Peyer's patch (tissue), 4 donors: ENCODE results near the gene IL1RAPL1.

ENCODE experiments used
- POLR2A ChIP-seq, 2 donors: fragments of 450-650 bp; IDR thresholded peaks; one replicate each; pipeline ENCODE4 v1.5.1; 2017; ENCODE audit warnings: antibody characterized with exemption in 2 of 2, mild to moderate bottlenecking in 2 of 2, moderate library complexity in 2 of 2
- TF ChIP-seq, protein P1 (sequence below), 6 experiments: fragments of 450-650 bp in 4 of 6; fragments of 200-600 bp in 2 of 6; sonication (generic) in 1 of 6; IDR thresholded peaks; one replicate each; pipeline ENCODE4 v1.5.1; 2017 to 2019; ENCODE audit warnings: antibody characterized with exemption in 6 of 6, mild to moderate bottlenecking in 3 of 6, moderate library complexity in 1 of 6

DNA sequence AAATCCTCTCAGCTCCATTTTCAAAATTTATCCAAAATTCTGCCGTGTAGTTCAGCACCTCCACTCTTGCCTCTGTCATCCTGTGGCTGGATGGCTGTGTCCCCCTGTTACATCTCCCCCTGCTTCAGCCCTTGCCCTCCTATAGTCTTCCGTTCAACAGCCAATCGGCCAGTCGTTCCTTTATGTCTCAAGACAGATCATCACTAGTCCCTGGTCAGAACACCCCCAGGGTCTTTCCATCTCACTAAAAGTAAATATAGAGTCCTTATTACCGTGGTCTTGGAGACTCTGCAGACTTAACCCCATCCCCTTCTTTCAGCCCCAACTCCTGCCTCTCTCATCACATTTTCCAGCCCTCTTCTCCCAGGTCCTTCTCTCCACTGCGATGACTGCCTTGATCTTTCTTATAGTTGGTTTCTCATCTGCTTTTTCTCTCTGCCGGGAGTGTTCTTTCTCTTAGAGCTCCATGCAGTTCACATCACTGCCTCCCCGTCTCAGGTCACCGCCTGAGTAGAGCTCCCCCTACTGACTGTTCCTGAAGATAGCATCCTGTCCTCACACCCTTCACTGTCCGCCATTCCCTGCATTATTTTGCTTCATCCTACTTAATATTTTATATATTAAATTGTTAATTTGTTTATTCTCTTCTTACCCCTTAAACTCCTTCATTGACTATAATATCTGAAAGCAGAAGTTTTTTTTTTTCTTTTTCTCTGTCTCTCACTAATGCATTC is 891.3 kb downstream of the IL1RAPL1 start:
- TF ChIP-seq, protein P1, sequence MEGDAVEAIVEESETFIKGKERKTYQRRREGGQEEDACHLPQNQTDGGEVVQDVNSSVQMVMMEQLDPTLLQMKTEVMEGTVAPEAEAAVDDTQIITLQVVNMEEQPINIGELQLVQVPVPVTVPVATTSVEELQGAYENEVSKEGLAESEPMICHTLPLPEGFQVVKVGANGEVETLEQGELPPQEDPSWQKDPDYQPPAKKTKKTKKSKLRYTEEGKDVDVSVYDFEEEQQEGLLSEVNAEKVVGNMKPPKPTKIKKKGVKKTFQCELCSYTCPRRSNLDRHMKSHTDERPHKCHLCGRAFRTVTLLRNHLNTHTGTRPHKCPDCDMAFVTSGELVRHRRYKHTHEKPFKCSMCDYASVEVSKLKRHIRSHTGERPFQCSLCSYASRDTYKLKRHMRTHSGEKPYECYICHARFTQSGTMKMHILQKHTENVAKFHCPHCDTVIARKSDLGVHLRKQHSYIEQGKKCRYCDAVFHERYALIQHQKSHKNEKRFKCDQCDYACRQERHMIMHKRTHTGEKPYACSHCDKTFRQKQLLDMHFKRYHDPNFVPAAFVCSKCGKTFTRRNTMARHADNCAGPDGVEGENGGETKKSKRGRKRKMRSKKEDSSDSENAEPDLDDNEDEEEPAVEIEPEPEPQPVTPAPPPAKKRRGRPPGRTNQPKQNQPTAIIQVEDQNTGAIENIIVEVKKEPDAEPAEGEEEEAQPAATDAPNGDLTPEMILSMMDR (IDR thresholded peaks at IDR 0.05): peak in 3 of 6 experiments; percentile 14 to 31 (median 29)
- TF ChIP-seq POLR2A (IDR thresholded peaks at IDR 0.05): no peak
